SK-N-MC (cell line): ENCODE results near the gene GAPDHS.

Experiments
- EZH2 ChIP-seq: fragments of 200-600 bp; sonication (generic); IDR thresholded peaks from one replicate; pipeline ENCODE4 v1.6.1; 2017; ENCODE audit warnings: antibody characterized with exemption
- FOXP2 ChIP-seq: optimal IDR thresholded peaks from 2 replicates; pipeline ENCODE3; 2011; ENCODE audit warnings: mild to moderate bottlenecking, moderate library complexity; ENCODE audit not compliant: insufficient read depth; ENCODE audit errors: extremely low read length, control extremely low read depth
- POLR2AphosphoS5 ChIP-seq: IDR thresholded peaks from 2 replicates; pipeline ENCODE4 v1.6.1; 2012; ENCODE audit warnings: mild to moderate bottlenecking, low read depth, low read length, borderline replicate concordance

- TF ChIP-seq POLR2AphosphoS5, result no peak
- TF ChIP-seq FOXP2, result no peak
- no peak for TF ChIP-seq EZH2
These were observed 11.0 kb downstream of the GAPDHS start for GRCh38 chr19:35544110-35544802.
